ENCODE results near the gene UTP15.

The UTP15 gene

DNA sequence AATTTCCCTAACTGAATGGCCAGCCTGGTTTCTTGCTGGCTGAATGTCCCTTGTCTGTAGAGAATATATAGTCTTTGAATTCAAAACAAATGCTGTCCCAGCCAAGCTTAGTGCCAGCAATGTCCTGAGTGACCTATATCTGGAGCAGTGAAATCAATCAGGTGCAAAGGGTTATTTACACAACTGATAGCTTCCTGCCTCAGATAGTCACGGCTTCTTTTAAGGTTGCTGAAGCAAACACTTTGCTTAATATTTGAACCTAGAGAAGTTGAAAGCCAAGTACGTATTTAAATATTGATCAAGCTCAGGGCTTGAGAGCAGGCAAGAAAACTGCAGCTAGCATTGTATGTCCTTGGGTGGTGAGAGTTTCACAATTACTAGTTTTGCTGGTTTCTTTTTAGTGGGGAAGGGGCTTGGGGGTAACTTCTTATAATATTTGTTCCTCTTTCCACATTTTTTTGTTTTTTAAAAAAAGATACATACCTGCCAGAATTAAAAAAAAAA, 58.4 kb downstream of the UTP15 start:
- DNase-seq (ENCODE audit: low read depth, low spot score): no peak

DNA sequence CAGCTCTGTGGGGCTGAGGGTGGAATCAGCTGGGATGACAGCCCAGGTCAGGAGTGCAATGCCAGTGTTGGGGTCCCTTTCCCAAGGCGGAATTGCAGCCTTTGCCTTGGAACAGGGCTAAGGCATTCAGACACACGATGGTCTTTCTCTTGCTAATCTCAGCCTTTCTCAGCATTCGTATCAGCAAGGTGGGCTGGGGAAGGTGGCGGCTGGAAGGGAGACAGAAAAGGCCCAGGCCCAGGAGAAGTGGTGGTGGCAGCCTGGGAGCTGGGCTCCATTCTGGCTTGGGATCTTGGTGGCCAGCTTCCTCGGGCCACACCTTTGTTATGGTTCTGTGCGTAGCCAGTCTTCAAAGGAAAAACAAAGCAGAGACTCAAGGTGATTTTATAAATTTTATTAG, 59.3 kb downstream of the UTP15 start:
- no peak for DNase-seq (ENCODE audit: low read depth, low spot score)

DNA sequence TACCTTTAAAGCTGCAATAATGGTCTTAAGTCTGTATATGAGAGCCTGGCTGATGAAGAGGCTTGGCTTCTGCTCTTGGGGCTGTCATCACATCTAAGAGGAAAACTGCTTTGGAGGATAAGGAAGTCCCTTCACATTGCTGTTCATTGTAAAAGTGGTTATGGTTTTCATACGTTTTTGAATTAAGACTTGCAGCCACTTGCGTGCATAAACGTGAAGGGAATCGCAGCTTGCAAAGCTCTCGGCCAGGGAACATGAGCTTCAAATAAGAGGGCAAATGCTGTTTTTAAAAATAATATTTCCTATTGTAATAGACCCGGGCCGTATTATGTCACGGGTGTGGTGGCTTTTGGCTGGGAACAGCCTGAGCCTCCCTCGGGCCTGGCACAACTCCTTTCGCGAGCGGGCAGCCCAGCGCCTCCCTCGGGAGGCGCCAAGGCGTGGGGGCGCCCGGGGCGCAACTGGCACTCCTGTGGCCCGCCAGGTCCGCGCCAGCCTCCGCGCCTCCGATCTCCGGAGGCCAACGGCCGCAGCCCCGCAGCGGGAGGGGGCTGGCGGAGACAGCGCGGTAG, 59.9 kb downstream of the UTP15 start:
- DNase-seq (ENCODE audit: low read depth, low spot score): no peak

DNA sequence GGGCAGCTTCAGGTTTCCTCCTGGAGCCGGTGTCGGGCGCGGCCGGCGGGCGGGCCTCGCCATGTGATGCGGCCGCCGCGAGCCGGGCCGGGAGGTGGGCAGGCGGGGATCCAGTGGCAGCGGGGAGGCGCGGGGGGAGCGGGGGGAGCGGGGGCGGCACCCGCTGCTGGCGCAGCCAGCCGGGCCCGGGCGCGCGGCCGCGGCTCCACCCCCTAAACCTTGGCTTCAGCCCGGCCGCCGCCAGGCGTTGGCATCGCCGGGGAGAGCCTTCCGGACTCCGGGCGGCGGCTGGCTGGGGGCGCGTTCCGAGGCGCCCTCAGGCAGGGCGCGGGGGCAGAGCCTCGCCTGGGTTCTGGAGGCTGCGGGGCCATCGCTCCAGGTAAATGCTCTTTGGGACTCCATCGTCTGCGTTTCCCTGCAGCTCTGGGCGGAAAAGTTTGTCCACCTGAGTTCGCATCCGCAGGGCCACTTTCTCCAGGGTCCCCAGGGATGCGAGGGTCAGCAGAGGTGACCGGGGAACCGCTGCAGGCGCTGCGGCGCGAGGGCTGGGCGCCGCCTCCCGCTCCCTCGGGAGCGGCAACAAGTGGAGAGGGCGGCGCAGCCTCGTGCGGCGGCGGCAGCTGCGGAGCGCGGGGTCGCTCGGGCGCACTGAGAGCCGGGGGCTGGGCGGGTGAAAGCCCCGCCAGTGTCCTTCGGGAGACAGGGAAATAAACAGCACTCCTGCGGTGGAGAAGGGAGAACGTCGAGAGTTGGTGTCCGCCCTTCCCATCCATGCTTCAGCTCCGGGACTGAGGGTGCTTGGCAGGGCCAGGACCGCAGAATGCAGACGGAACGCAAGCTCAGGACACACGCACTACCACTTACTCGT, 60.6 kb downstream of the UTP15 start, which contains the start of gene ARHGEF28:
TSS of gene ARHGEF28 (plus strand) at position 253 of the 868 bp plus-strand sequence. CDS start 58,656 bp downstream, outside the sequence.
- no peak for DNase-seq (ENCODE audit: low read depth, low spot score)

DNA sequence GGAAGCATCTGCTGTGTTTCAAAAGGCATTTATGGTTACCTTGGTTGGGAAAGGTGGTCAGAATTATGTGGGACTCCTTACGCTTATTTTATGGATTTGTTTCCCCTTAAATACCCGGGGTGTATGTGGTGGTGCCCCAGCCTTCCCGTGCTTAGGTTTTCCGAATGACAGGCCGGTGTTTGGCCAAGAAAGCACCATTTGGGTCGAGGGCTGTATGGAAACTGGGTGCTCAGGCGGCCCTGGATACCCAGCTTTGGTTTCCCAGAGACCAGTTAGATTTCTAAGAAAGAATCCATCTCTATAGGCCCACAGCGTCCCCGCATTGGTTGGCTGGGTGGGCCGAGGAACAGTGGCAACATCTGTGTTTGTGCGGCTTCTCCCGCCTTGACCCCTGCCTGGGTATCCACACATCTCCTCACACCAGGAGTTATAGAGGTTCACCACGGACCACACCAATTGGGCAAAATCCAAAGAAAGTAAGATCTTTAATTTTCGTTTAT, 61.3 kb downstream of the UTP15 start:
- DNase-seq (ENCODE audit: low read depth, low spot score): no peak

DNA sequence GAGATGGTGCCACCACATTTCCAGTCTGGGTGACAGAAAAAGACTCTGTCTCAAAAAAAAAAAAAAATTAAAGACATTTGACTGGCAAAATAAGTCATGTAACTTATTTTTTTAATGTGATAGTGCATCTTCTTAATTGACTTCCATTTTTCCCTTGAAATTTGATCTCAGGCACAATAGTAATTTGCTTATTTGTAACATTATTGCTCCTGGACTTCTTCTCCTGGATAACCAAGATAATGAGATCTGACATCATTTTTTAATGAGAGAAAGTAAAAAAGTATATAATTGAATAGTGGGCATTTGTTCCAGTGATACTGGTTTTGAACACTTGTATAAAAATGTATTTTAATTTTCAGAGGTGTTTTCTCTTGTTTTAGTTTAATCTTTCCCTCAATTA, 63.9 kb downstream of the UTP15 start:
- DNase-seq (ENCODE audit: low read depth, low spot score): no peak

DNA sequence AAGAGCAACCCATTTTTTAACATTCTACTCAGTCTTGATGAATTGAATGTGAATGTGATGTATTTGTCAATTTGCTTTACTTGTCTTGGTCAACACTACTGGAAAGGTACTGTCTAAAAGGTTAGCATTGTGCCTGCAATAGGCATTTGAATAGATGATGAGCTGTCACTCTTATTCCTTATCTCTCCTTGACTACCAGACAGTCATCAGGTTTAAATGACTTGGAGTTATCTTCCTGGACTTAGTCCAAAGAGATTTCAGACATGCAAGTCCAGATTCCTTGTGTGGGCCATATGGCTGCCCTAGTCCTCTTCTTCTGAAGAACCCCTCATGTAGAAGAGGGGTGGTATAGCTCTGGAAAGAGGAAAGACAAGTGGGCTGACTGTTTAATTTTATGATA, 65.2 kb downstream of the UTP15 start:
- no peak for DNase-seq (ENCODE audit: low read depth, low spot score)

DNA sequence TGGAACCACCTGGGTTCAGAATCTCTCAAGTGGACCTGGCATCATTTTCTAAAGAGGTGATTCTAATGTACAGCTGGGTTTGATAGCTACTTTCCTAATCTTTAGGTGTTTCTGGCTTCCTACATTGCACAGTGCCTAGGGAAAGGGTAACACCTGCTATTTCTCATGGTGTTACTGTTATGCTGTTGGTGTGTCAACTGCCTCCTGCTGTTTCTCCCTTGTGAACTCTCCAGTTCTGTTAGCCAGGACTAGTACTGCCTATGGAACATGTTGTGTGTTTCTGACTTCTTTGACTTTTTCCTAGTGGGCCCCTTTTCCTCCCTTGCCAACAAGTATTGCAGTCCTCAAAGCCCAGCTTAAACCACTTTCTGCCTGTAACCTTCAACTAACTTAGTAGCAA, 66.0 kb downstream of the UTP15 start:
- no peak for DNase-seq (ENCODE audit: low read depth, low spot score)
